Head of caudate nucleus (tissue), 42 donors: ENCODE measurements around the gene TBC1D30.

Experiments
- DNase-seq, 42 donors: peaks; one replicate each; pipeline versions ENCODE4 v3.0.0 to v3.0.0-alpha.2; 2020 to 2021; ENCODE audit warnings: mixed read lengths in 7 of 42
- intact Hi-C: fragments of 100-400 bp; cut with DNase I; formaldehyde crosslinking; loops from one replicate; pipeline ENCODE4 v1.15.0; 2022

TBC1D30 gene

GRCh38 chr12:64800640-64801039 is 23.8 kb upstream of the TBC1D30 start:
- DNase-seq, result no peak
- intact Hi-C loops, result loop anchor here (10.0 kb wide), 1 partner anchor 324 kb away; the partner anchor contains the start of gene WIF1

DNA sequence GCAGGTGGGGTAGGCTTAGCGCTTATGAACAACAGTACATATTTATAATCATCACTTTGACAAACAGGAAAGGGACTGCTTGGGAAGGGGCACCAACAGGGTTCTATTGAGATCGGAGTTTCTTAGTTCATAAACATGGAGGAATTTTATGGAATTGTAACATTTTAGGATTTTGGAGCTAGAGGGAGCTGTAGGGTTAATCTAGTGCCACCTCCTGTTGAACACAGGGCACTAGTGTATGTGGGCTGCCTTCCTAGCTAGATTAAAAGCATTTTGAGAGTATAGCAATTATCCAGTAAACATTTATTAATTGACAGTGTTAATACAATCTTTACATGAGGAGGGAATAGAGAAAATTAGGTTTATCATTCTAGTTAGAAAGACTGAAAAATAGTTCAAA is 23.1 kb upstream of the TBC1D30 start:
- intact Hi-C loops, result loop anchor here (10.0 kb wide), 1 partner anchor 323 kb away; the partner anchor contains the start of gene WIF1

GRCh38 chr12:64802180-64802775 is 22.2 kb upstream of the TBC1D30 start:
- peak; percentile 19 to 85 (median 63) for DNase-seq
- intact Hi-C loops, result loop anchor here (10.0 kb wide), 1 partner anchor 323 kb away; the partner anchor contains the start of gene WIF1

More for the DNA sequence above, 23.1 kb upstream of the TBC1D30 start:
- no peak for DNase-seq

DNA sequence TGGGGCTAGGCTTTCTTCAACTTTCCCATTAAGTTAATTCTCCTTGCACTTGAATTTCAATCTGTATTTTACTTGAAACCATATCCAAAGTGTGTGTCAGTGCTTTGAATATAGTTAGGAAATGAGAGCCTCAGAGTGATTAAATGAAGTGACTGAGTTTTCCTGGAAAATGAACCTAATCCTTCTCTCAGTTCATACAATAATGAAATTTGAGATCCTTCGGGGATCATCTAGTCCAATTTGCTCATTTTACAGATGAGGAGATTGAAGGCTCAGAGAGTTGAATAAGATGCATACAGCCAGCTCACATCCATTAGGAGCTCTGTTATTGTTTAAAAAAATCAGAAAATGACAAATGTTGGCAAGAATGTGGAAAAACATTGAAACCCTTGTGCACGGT is 18.3 kb upstream of the TBC1D30 start:
- intact Hi-C loops, result loop anchor here (10.0 kb wide), 1 partner anchor 319 kb away; the partner anchor contains the start of gene WIF1
- DNase-seq, result no peak

- intact Hi-C loops, result loop anchor here (10.0 kb wide), 1 partner anchor 318 kb away; the partner anchor contains the start of gene WIF1
- no peak for DNase-seq
These were observed 17.6 kb upstream of the TBC1D30 start for GRCh38 chr12:64806593-64807460.

- intact Hi-C loops, result loop anchor here (10.0 kb wide), 1 partner anchor 317 kb away; the partner anchor contains the start of gene WIF1
These were observed 16.3 kb upstream of the TBC1D30 start for GRCh38 chr12:64808110-64808509.

GRCh38 chr12:64810831-64811230 is 13.6 kb upstream of the TBC1D30 start:
- intact Hi-C loops, result no loop called here
- no peak for DNase-seq

More at GRCh38 chr12:64808110-64808509, 16.3 kb upstream of the TBC1D30 start:
- no peak for DNase-seq

- intact Hi-C loops, result no loop called here
- DNase-seq, result peak in 36 of 42 donors; percentile 7 to 87 (median 44)
These were observed 10.7 kb upstream of the TBC1D30 start for GRCh38 chr12:64813723-64814122.

- no peak for DNase-seq
- intact Hi-C loops, result no loop called here
These were observed 10.0 kb upstream of the TBC1D30 start for GRCh38 chr12:64814432-64814831.

DNA sequence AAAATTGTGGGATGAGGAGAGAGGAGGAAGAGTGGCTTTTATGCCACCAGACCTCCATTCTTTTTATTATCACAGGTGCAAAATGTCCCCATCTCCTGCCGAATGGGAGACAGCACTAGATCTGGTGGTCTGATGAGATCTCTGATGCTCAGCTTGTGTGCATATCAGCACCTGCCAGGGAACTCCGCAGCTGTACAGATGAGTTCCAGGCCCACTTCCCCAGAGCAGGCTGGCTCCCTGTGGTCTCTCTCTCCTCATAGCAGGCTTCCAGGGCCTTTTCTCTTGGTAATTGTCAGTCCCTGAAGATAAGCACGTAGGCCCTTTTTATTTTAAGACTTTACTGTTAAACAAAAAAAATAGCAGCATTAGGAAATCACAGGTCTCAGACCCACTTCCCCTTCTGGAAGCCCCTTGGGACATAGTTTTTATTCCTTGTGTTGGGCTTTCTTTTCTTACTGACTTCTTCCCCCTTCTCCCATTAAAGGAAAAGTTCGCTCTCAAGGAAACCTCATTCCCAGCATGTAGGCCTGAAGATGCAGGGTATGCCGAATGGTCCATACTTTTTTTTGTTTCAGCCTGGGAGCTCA is 4.5 kb upstream of the TBC1D30 start:
- no peak for DNase-seq

GRCh38 chr12:64820593-64820992 is 3.9 kb upstream of the TBC1D30 start:
- DNase-seq, result no peak
- intact Hi-C loops, result no loop called here

More for the DNA sequence above, 4.5 kb upstream of the TBC1D30 start:
- intact Hi-C loops, result no loop called here

DNA sequence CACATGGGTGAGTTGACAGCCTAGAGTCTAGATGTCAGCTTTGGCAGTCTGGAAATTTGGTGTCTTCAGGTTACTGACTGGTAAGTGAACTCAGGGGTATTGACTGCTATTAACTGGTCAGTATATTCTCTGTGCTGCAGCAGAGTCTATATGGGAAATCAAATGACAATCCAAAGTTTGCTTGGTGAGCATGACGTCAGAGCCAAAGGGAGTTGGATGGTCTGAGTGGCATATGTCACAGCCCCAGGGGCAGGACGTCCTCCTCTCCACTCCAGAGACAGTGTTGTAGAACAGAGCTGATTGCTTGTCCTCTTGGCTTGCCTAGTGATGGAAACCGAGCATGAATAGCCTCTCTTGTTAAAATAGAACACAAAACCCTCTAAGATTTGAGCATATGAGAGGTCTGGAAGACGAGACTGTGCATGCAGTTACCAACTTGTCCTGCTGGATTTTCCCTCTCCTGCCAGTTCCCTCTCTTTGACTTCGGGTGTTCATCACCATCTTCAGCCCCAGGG is 3.3 kb upstream of the TBC1D30 start:
- intact Hi-C loops, result no loop called here
- DNase-seq, result peak in 4 of 42 donors; percentile 4 to 21 (median 10)

GRCh38 chr12:64824130-64824499 is 332 bp upstream of the TBC1D30 start:
- intact Hi-C loops, result no loop called here

DNA sequence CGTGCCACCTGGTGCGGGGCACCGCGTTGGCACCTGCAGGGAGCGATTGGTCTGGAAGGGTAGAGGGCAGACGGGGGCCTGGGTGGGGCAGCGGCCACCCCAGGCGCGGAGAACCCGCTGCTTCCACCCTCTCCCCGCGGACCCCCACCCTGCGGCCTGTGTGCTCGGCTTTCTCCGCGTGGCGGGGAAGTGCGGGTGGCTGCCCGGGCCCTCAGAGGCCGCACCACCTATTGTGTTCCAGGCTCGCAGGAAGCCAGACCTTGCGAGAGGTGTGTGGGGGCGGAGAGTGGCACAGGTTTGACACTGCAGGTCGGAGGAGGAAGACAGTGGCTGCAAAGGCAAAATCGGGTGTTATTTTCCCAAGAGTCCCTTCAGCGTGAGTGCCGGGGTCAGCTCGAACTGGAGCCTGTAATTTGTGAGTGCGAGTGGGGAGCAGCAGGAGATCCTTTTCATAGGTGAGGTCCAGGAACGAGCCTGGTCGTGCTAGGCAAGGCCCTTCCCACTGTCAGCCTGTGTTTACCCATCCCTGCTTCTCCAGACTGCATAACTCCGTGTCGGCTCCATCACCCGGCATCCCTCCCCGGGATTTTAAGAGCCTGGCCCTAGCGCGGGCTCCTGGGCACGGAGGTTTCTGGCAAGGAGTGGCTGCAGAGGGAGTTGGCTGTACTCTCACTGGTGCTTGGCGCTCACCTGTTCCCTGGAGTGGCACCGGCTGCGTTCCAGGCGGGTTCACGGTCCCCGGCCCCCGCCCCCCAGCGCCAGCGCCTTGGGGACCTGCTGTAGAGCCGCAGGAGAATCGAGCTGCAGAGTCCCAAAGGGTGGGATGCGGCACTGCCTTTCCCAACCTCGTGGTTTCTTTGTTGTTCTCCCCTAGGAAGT is 935 bp downstream of the TBC1D30 start:
- peak in 41 of 42 donors; percentile 8 to 77 (median 50) for DNase-seq
- intact Hi-C loops, result no loop called here

More at GRCh38 chr12:64824130-64824499, 332 bp upstream of the TBC1D30 start:
- peak in 5 of 42 donors; percentile 3 to 48 (median 26) for DNase-seq

GRCh38 chr12:64826234-64826633 is 1.8 kb downstream of the TBC1D30 start:
- intact Hi-C loops, result no loop called here
- DNase-seq, result peak in 35 of 42 donors; percentile 4 to 65 (median 32)

- peak in 35 of 42 donors; percentile 5 to 83 (median 42) for DNase-seq
- intact Hi-C loops, result no loop called here
These were observed 4.3 kb downstream of the TBC1D30 start for GRCh38 chr12:64828713-64829112.

GRCh38 chr12:64833928-64834327 is 9.5 kb downstream of the TBC1D30 start:
- no peak for DNase-seq
- intact Hi-C loops, result no loop called here

DNA sequence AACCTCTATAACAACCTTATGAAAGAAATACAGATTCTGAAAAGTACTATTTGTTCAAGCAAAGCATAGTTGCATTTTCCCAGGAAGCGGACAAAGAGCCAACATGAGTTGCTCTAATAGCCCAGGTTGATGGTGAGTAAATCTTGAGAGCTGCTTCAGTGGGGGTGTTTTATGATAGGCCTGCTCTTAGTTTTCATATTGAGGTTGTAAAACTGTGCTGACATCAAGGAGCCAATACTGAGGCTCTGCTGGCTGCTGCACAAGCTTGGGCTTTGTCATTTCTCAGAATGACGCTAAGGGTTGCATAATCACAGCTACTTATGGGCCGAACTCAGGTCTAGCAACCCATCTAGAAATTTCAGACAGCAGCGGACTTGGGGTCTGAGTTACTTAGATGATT is 11.5 kb downstream of the TBC1D30 start:
- intact Hi-C loops, result no loop called here
- DNase-seq, result no peak
